Measurements from ENCODE around the gene EXTL1.

EXTL1 gene

GRCh38 chr1:26021647-26022403 lies at the start of gene EXTL1:
EXTL1 (plus strand) TSS chr1:26021775; CDS start chr1:26022647, 872 bp downstream.
- peaks cover 9% of the 10 kb centered on the region for H3K4me1 ChIP-seq (ENCODE audit: low read depth, poor library complexity, severe bottlenecking)
- no peak within 1 kb of the TSS for H2AFZ ChIP-seq (ENCODE audit: low read depth)
- no peak within 1 kb of the TSS for H3K27ac ChIP-seq
- no peaks in the 10 kb centered on the region for H3K36me3 ChIP-seq (ENCODE audit: insufficient read depth)
- no peak within 1 kb of the TSS for H3K4me2 ChIP-seq
- TF ChIP-seq, protein P1, sequence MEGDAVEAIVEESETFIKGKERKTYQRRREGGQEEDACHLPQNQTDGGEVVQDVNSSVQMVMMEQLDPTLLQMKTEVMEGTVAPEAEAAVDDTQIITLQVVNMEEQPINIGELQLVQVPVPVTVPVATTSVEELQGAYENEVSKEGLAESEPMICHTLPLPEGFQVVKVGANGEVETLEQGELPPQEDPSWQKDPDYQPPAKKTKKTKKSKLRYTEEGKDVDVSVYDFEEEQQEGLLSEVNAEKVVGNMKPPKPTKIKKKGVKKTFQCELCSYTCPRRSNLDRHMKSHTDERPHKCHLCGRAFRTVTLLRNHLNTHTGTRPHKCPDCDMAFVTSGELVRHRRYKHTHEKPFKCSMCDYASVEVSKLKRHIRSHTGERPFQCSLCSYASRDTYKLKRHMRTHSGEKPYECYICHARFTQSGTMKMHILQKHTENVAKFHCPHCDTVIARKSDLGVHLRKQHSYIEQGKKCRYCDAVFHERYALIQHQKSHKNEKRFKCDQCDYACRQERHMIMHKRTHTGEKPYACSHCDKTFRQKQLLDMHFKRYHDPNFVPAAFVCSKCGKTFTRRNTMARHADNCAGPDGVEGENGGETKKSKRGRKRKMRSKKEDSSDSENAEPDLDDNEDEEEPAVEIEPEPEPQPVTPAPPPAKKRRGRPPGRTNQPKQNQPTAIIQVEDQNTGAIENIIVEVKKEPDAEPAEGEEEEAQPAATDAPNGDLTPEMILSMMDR (conservative IDR thresholded peaks at IDR 0.05; ENCODE audit: low read depth, low read length), result no peak
- H3K27me3 ChIP-seq (ENCODE audit: insufficient read depth, low read depth), result no peaks in the 10 kb centered on the region; the same call in 1 of the 2 replicates
- H4K20me1 ChIP-seq (ENCODE audit: insufficient read depth), result no peaks in the 10 kb centered on the region
- H3K4me3 ChIP-seq (IDR thresholded peaks at IDR 0.05; ENCODE audit: insufficient read depth, low read depth, low read length), result no peak within 1 kb of the TSS
- no peaks in the 10 kb centered on the region for H3K79me2 ChIP-seq (ENCODE audit: insufficient read depth, low read depth)
- H3K9ac ChIP-seq, result no peak within 1 kb of the TSS

DNA sequence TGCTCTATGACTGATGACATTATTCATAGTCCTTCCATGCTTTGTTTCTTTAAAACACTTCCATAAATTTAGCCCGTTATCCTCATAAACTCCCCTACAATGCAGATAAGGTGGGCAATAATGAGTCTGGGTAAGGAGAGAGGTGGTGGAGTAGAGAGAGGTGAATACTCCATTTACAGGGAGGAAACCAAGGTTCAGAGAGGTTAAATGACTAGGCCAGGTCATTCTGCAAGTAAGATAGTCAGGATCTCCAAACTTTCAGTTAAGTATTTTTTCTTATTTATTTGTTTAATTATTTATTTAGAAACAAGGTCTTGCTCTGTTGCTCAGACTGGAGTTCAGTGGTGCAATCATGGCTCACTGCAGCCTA lies 49.8 kb upstream of the EXTL1 start:
- Histone ChIP-seq H3K27ac (no peak overlapping the region), H3K27me3 (ENCODE audit: insufficient read depth, low read depth) (no peaks in the 10 kb centered on the region), H3K4me3 (IDR thresholded peaks at IDR 0.05; ENCODE audit: insufficient read depth, low read depth, low read length) (no peak overlapping the region), H3K79me2 (ENCODE audit: insufficient read depth, low read depth) (no peaks in the 10 kb centered on the region), H3K4me1 (ENCODE audit: low read depth, poor library complexity, severe bottlenecking) (no peaks in the 10 kb centered on the region), H3K9ac (no peak overlapping the region), H3K4me2 (no peak overlapping the region), H2AFZ (ENCODE audit: low read depth) (no peak overlapping the region), H4K20me1 (ENCODE audit: insufficient read depth) (no peaks in the 10 kb centered on the region), H3K36me3 (ENCODE audit: insufficient read depth) (no peaks in the 10 kb centered on the region)
- TF ChIP-seq, protein P1 (conservative IDR thresholded peaks at IDR 0.05; ENCODE audit: low read depth, low read length), result no peak

DNA sequence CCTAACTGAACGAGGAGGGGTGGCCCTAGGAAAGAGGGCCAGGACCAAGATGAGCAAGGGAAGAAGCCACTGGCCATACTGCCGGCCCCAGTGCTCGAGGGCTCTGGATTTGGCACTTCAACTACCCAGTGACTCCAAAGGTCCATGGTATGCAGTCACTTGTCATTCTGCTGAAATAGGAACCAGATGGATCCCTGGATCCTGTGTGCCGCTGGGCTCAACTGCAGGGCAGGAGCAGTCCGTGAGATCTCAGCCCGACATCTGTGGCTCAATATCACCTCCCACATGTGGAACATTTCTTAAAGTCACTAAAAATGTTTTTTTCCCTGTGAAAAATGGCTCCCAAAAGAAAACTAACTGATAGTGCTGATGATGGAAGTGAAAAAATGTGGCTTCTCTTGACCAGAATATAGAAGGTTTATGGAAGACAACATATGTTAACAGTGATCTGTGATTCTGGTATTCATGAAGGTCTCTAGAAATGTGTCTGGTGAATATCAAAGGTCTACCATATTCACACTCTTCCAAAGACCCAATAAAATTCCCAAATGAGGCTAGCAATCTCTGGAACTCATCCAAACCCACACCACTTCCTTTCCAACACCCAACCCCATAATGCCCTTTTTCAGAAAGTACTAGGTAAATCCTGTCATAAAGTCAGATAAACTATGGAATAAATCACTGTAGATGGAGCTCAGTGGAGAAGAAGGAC lies 47.8 kb upstream of the EXTL1 start:
- TF ChIP-seq, protein P1 (conservative IDR thresholded peaks at IDR 0.05; ENCODE audit: low read depth, low read length), result no peak
- Histone ChIP-seq H2AFZ (ENCODE audit: low read depth) (no peak overlapping the region), H3K79me2 (ENCODE audit: insufficient read depth, low read depth) (no peaks in the 10 kb centered on the region), H3K4me2 (no peak overlapping the region), H3K4me3 (IDR thresholded peaks at IDR 0.05; ENCODE audit: insufficient read depth, low read depth, low read length) (no peak overlapping the region), H4K20me1 (ENCODE audit: insufficient read depth) (no peaks in the 10 kb centered on the region), H3K9ac (no peak overlapping the region), H3K27ac (no peak overlapping the region), H3K36me3 (ENCODE audit: insufficient read depth) (no peaks in the 10 kb centered on the region), H3K27me3 (ENCODE audit: insufficient read depth, low read depth) (no peaks in the 10 kb centered on the region), H3K4me1 (ENCODE audit: low read depth, poor library complexity, severe bottlenecking) (no peaks in the 10 kb centered on the region)

DNA sequence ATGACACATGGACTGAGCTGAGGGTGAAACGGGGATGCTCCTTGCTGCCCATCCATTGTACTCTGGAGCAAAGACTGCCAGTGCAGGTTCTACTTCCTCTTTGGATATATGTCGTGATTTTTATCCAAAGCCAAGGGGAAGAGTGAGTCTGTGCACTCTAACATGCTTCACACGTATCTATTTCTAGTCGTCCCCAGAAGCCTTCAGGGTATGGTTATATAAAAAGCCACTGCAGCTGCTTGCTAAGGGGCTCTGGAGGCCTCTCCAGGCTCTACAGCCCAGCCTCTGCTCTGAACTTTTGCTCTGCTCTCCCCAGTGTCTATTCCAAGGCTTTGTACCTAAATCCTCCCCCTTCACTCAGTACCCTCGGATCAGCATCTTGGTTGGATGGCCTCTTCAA lies 43.8 kb upstream of the EXTL1 start:
- Histone ChIP-seq H3K27ac (no peak overlapping the region), H2AFZ (ENCODE audit: low read depth) (no peak overlapping the region), H3K4me2 (no peak overlapping the region), H4K20me1 (ENCODE audit: insufficient read depth) (no peaks in the 10 kb centered on the region), H3K79me2 (ENCODE audit: insufficient read depth, low read depth) (no peaks in the 10 kb centered on the region), H3K4me1 (ENCODE audit: low read depth, poor library complexity, severe bottlenecking) (no peaks in the 10 kb centered on the region), H3K4me3 (IDR thresholded peaks at IDR 0.05; ENCODE audit: insufficient read depth, low read depth, low read length) (no peak overlapping the region), H3K27me3 (ENCODE audit: insufficient read depth, low read depth) (no peaks in the 10 kb centered on the region), H3K36me3 (ENCODE audit: insufficient read depth) (no peaks in the 10 kb centered on the region), H3K9ac (no peak overlapping the region)
- TF ChIP-seq, protein P1 (conservative IDR thresholded peaks at IDR 0.05; ENCODE audit: low read depth, low read length), result no peak
